K562 (cell line): Measurements from ENCODE around the gene LRRC4C. TPM values are rescaled to one million over a fixed set of nuclear protein-coding genes. Genes with fewer than 3 reads are reported as not detected.

Experiments
- ATAC-seq: fragments of 200-7000 bp; cut with Tn5 transposase; 3 replicates; pipeline ENCODE4 v1.9.1; 2020; ENCODE audit warnings: moderate library complexity
- BruUV-seq: library from RNA; stranded (reverse); fragments of 400-500 nt; replicated peaks from 2 replicates; lab custom pipeline; 2021; lab: Mats Ljungman, UMichigan
- CTCF ChIA-PET: fragments of 300-600 bp; formaldehyde crosslinking; extraction: SDS; loops from one replicate; lab custom pipeline; 2021; ENCODE audit warnings: low intra/inter-chr PET ratio; lab: Yijun Ruan, JAX
- POLR2A ChIA-PET: fragments of 300-600, 350-650 bp; sonication (Branson Sonifier 250); formaldehyde crosslinking; extraction: SDS; loops from one replicate; lab custom pipeline; 2021; ENCODE audit warnings: antibody characterized with exemption, inconsistent platforms; lab: Yijun Ruan, JAX
- DNase-seq, 4 experiments: peaks; one replicate each; pipeline versions ENCODE4 v3.0.0 to v3.0.0-alpha.2; 2011 to 2018; ENCODE audit warnings: low spot score in 3 of 4, mixed read lengths in 3 of 4; ENCODE audit errors: extremely low read depth in 1 of 4
- FAIRE-seq: peaks from 2 replicates; lab custom pipeline; 2011; peaks lifted over from hg19 to GRCh38; lab: Jason Lieb, UNC
- H2AFZ ChIP-seq: 2 replicates; pipeline ENCODE4 v1.6.0; 2011; ENCODE audit warnings: low read depth, low read length, control low read depth, inconsistent platforms
- H3K27ac ChIP-seq: fragments of 200-600 bp; 3 replicates; pipeline ENCODE4 v1.8.0; 2011; ENCODE audit warnings: low read depth, mild to moderate bottlenecking, control low read depth, inconsistent platforms, low read length, moderate library complexity, mixed read lengths; ENCODE audit errors: extremely low read depth
- H3K27me3 ChIP-seq, 2 experiments: fragments of 300-600 bp in 1 of 2; 2 replicates in 1 of 2; 3 replicates in 1 of 2; pipeline versions ENCODE4 v1.6.0 to v1.8.0; 2011; ENCODE audit warnings: inconsistent platforms in 2 of 2, low read length in 2 of 2, mild to moderate bottlenecking in 1 of 2, mixed read lengths in 1 of 2, moderate library complexity in 1 of 2; ENCODE audit not compliant: control insufficient read depth in 2 of 2, insufficient read depth in 2 of 2
- H3K36me3 ChIP-seq: fragments of 300-600 bp; 3 replicates; pipeline ENCODE4 v1.8.0; 2011; ENCODE audit warnings: mild to moderate bottlenecking, low read length, inconsistent platforms; ENCODE audit not compliant: control insufficient read depth, insufficient read depth
- H3K4me1 ChIP-seq, 2 experiments: fragments of 200-600 bp in 1 of 2; replicated peaks in 1 of 2; 2 replicates in 1 of 2; 3 replicates in 1 of 2; pipeline versions ENCODE4 v1.5.1 to v1.8.0; 2011; ENCODE audit warnings: inconsistent platforms in 2 of 2, low read length in 2 of 2, mild to moderate bottlenecking in 1 of 2, mixed read lengths in 1 of 2, moderate library complexity in 1 of 2; ENCODE audit not compliant: control insufficient read depth in 2 of 2, insufficient read depth in 2 of 2
- H3K4me2 ChIP-seq: 2 replicates; pipeline ENCODE4 v1.6.1; 2011; ENCODE audit warnings: low read length, control low read depth, inconsistent platforms, mixed read lengths; ENCODE audit not compliant: insufficient read depth
- H3K4me3 ChIP-seq: fragments of 200-600 bp; sonication (generic), shearing (Covaris generic); 2 replicates; pipeline ENCODE4 v1.5.1; 2016; ENCODE audit warnings: control low read depth, inconsistent platforms
- H3K79me2 ChIP-seq: fragments of 200-600 bp; 3 replicates; pipeline ENCODE4 v1.8.0; 2011; ENCODE audit warnings: low read length, inconsistent platforms; ENCODE audit not compliant: control insufficient read depth, insufficient read depth
- H3K9ac ChIP-seq, 2 experiments: 2 replicates each; pipeline versions ENCODE4 v1.6.0 to v1.6.1; 2011; ENCODE audit warnings: low read depth in 2 of 2, low read length in 2 of 2, control low read depth in 1 of 2, inconsistent platforms in 1 of 2, mild to moderate bottlenecking in 1 of 2, mixed read lengths in 1 of 2; ENCODE audit not compliant: insufficient read depth in 1 of 2
- H3K9me1 ChIP-seq: one replicate; pipeline ENCODE4 v1.6.0; 2011; ENCODE audit warnings: inconsistent platforms, mild to moderate bottlenecking, low read length, moderate library complexity; ENCODE audit not compliant: control insufficient read depth, insufficient read depth
- H3K9me3 ChIP-seq: replicated peaks from 2 replicates; pipeline ENCODE4 v1.5.1; 2011; ENCODE audit warnings: low read depth, low read length, inconsistent platforms; ENCODE audit not compliant: control insufficient read depth, insufficient read depth
- H4K20me1 ChIP-seq: replicated peaks from 2 replicates; pipeline ENCODE4 v1.6.1; 2011; ENCODE audit warnings: low read length, inconsistent platforms, mixed read lengths; ENCODE audit not compliant: control insufficient read depth, insufficient read depth
- RAD21 ChIP-seq, 2 experiments: fragments of 250-450 bp in 1 of 2; fragments of 450-650 bp in 1 of 2; sonication (Bioruptor Pico) in 1 of 2; formaldehyde crosslinking in 1 of 2; IDR thresholded peaks in 1 of 2; conservative IDR thresholded peaks in 1 of 2; 2 replicates each; pipeline versions ENCODE4 v1.4.0 to v1.8.0; 2020 to 2022; ENCODE audit warnings: mild to moderate bottlenecking in 2 of 2, moderate library complexity in 1 of 2
- ZNF609 ChIP-seq: sonication (generic); formaldehyde crosslinking; IDR thresholded peaks from 2 replicates; pipeline ENCODE4 v1.8.1; 2023; ENCODE audit warnings: missing genetic modification reagents, mild to moderate bottlenecking, borderline replicate concordance
- WGBS: fragments of 100-300 bp; shearing (Covaris generic); methylation state at CpG from one replicate; pipeline ENCODE4 v1.1.6; 2016; ENCODE audit warnings: low coverage, mixed read lengths; ENCODE audit not compliant: insufficient coverage; ENCODE audit errors: missing lambda C conversion rate; 5-methylcytosine and 5-hydroxymethylcytosine counted together
- in situ Hi-C: fragments of 300-500 bp; cut with MboI; formaldehyde crosslinking; loops from 4 replicates; pipeline ENCODE4 v1.15.0; 2018; ENCODE audit warnings: inconsistent platforms, mixed read lengths
- intact Hi-C: fragments of 100-400 bp; cut with micrococcal nuclease; formaldehyde crosslinking; loops from 2 replicates; pipeline ENCODE4 v1.14.2; 2022
- polyA plus RNA-seq, 8 experiments: library from polyadenylated mRNA; depleted of rRNA in 4 of 8; stranded (reverse) in 5 of 8; unstranded in 3 of 8; fragments of >200 nt; fragmentation: Nextera tagmentation in 2 of 8; fragmentation: Illumina TruSeq in 1 of 8; extraction: Ambion mirVana in 2 of 8; extraction: Trizol in 1 of 8; gene quantifications; 2 replicates each; pipeline versions ENCODE4 v1.2.1 to v1.2.3, GENCODE V29; 2011 to 2014; ENCODE audit warnings: inconsistent platforms in 1 of 8, missing spikeins in 1 of 8
- total RNA-seq, 7 experiments: library from RNA; depleted of rRNA in 6 of 7; stranded (reverse); fragments of >200 nt in 6 of 7; fragmentation: Illumina TruSeq in 2 of 7; extraction: Trizol in 2 of 7; gene quantifications; 2 replicates each; pipeline versions ENCODE4 v1.2.1 to v1.2.3, GENCODE V29; 2011 to 2021; ENCODE audit warnings: low replicate concordance in 1 of 7

The LRRC4C gene
- total and polyA plus RNA-seq, 9 of the 15 experiments (the other 6 are each of a cell fraction or from before 2014, with no cell fraction given): not detected

GRCh38 chr11:40125054-40125453 is 1334.4 kb downstream of the LRRC4C start:
- peak in 1 of 4 experiments; percentile 2 for DNase-seq
- H2AFZ ChIP-seq: no peak overlapping the region
- no TSS peak for BruUV-seq
- FAIRE-seq: no peak
- no peak overlapping the region for H3K4me3 ChIP-seq
- H3K27ac ChIP-seq: no peak overlapping the region
- no peak overlapping the region for H3K4me2 ChIP-seq
- ChIA-PET POLR2A (interaction anchor here (1.0 kb wide), 1 partner anchor 14 kb away, joined by 3 read pairs; no protein-coding TSS in a partner anchor), CTCF (no interaction called here)
- ATAC-seq: no peak
- 0 out of 4 replicates have a peak, but pooled peaks have one; percentile 13 to 28 for TF ChIP-seq RAD21 (CRISPR knock-in tag; conservative IDR thresholded peaks at IDR 0.05 in 1 of 2, IDR thresholded peaks at IDR 0.05 in 1 of 2)
- TF ChIP-seq ZNF609: no peak
- H3K9me3 ChIP-seq: no peaks in the 10 kb centered on the region
- no peaks in the 10 kb centered on the region for H4K20me1 ChIP-seq
- H3K9ac ChIP-seq: no peak overlapping the region
- no peaks in the 10 kb centered on the region for H3K4me1 ChIP-seq
- H3K79me2 ChIP-seq: no peaks in the 10 kb centered on the region
- H3K27me3 ChIP-seq: no peaks in the 10 kb centered on the region
- intact Hi-C loops: no loop called here
- no peaks in the 10 kb centered on the region for H3K36me3 ChIP-seq
- 12% methylated on average over 1 of the region's 1 CpG for WGBS
- H3K9me1 ChIP-seq: no peaks in the 10 kb centered on the region
- in situ Hi-C loops: no loop called here
